ENCODE measurements around the gene BMPR1A. TPM values are rescaled to one million over a fixed set of nuclear protein-coding genes. Genes with fewer than 3 reads are reported as not detected.
A peak's percentile ranks its signal among the peaks of the same experiment; 100 is the strongest.

BMPR1A gene
- total RNA-seq, 1 donor from 2014 or later, result 32.6 TPM

DNA sequence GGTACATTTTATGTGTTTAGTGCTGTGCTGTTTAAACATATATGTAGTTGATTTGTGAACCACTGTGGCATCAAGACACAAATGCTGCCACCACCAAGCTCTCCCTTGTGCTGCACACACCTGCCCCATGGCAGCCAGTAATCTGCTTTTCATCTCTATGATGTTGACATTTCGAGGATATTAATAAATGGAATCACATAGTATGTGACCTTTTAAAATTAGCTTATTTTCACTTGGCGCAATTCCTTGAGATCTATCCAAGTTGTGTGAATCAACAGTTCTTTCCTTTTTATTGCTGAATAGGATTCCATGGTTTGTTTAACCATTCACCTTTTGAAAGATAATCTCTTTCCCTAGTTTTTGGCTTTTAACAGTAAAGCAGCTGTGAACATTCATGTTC is 73.1 kb downstream of the BMPR1A start:
- FAIRE-seq (no peak), DNase-seq (ENCODE audit: low read depth) (no peak)
- Histone ChIP-seq H3K27me3 (ENCODE audit: control insufficient read depth, insufficient read depth, low read length) (no peaks in the 10 kb centered on the region), H3K4me3 (ENCODE audit: low read depth, low read length) (no peak overlapping the region), H3K36me3 (ENCODE audit: control insufficient read depth, insufficient read depth, low read length) (no peaks in the 10 kb centered on the region)
- TF ChIP-seq, protein P1, sequence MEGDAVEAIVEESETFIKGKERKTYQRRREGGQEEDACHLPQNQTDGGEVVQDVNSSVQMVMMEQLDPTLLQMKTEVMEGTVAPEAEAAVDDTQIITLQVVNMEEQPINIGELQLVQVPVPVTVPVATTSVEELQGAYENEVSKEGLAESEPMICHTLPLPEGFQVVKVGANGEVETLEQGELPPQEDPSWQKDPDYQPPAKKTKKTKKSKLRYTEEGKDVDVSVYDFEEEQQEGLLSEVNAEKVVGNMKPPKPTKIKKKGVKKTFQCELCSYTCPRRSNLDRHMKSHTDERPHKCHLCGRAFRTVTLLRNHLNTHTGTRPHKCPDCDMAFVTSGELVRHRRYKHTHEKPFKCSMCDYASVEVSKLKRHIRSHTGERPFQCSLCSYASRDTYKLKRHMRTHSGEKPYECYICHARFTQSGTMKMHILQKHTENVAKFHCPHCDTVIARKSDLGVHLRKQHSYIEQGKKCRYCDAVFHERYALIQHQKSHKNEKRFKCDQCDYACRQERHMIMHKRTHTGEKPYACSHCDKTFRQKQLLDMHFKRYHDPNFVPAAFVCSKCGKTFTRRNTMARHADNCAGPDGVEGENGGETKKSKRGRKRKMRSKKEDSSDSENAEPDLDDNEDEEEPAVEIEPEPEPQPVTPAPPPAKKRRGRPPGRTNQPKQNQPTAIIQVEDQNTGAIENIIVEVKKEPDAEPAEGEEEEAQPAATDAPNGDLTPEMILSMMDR (IDR thresholded peaks at IDR 0.05; ENCODE audit: insufficient read depth, low read length, severe bottlenecking), result no peak

DNA sequence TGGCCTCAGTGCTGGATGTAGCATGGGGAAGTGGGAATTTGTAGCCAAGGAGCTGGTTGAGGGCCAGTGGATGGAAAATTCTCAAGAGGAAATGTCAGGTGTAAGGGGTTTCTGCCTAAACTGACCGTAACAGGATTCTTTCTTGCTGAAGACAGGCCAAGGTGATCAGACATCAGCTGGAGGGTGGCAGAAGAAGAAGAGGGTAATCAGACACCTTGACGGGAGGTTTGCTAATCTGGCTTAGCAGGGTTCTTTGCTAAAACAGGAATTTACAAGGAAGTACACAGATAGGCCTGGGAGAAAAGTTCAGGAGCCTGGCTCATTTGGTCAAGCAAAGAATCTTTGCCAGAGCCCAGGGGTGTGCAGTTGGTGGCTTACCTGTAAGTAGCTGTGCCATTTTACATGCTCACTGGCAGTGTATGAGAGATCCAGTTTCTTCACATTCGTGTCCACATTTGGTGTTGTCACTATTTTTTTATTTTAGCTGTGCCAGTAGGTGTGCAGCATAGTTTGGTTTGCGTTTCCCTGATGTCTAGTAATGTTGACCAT is 73.7 kb downstream of the BMPR1A start:
- TF ChIP-seq, protein P1 (IDR thresholded peaks at IDR 0.05; ENCODE audit: insufficient read depth, low read length, severe bottlenecking), result no peak
- DNase-seq (ENCODE audit: low read depth), result no peak
- no peaks in the 10 kb centered on the region for H3K36me3 ChIP-seq (ENCODE audit: control insufficient read depth, insufficient read depth, low read length)
- H3K4me3 ChIP-seq (ENCODE audit: low read depth, low read length), result no peak overlapping the region
- no peaks in the 10 kb centered on the region for H3K27me3 ChIP-seq (ENCODE audit: control insufficient read depth, insufficient read depth, low read length)
- no peak for FAIRE-seq

DNA sequence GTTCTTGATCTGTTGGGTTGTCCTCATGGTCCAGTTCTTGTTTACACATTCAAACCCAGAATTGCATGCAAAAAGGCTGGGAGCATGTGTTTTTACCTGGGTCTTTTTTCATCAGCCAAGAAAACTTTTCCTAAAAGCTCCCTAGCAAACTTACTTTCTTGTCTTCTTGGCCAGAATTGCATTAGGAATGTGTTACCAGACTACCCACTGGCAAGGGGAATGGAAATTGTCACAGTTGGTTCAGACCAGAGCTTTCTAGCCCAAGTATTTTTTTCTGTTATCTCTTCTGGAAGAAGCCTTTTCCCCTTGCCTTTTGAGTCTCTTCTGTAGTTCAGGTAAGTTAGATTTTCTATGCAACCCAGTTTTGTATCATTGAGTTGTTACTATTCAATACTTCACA is 77.5 kb downstream of the BMPR1A start:
- Histone ChIP-seq H3K4me3 (ENCODE audit: low read depth, low read length) (no peak overlapping the region), H3K36me3 (ENCODE audit: control insufficient read depth, insufficient read depth, low read length) (no peaks in the 10 kb centered on the region), H3K27me3 (ENCODE audit: control insufficient read depth, insufficient read depth, low read length) (no peaks in the 10 kb centered on the region)
- TF ChIP-seq, protein P1 (IDR thresholded peaks at IDR 0.05; ENCODE audit: insufficient read depth, low read length, severe bottlenecking), result no peak
- DNase-seq (ENCODE audit: low read depth) (no peak), FAIRE-seq (no peak)

- Histone ChIP-seq H3K4me3 (ENCODE audit: low read depth, low read length) (no peak overlapping the region), H3K27me3 (ENCODE audit: control insufficient read depth, insufficient read depth, low read length) (no peaks in the 10 kb centered on the region), H3K36me3 (ENCODE audit: control insufficient read depth, insufficient read depth, low read length) (peaks cover 4% of the 10 kb centered on the region)
- TF ChIP-seq, protein P1 (IDR thresholded peaks at IDR 0.05; ENCODE audit: insufficient read depth, low read length, severe bottlenecking), result no peak
- FAIRE-seq (no peak), DNase-seq (ENCODE audit: low read depth) (no peak)
These were observed 79.6 kb downstream of the BMPR1A start for GRCh38 chr10:86836044-86836443.

DNA sequence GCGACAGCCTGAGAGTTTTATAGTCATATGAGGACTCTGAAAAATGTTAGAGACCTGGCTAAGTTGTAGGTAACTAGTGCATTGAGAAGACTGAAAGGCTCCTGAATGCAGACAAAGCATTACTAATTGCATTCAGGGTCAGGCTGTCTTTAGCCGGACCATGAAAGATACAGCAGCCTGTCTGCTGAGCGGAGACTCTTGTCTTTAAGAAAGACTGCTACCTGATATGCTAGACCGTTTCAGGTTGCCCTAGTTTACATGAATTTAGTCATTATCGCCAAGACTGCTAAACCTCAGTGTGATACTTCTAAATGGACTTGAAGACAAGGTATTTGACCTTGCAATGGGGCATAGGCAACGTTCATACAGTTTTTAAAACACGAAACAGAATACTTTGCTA is 81.2 kb downstream of the BMPR1A start:
- H3K27me3 ChIP-seq (ENCODE audit: control insufficient read depth, insufficient read depth, low read length), result no peaks in the 10 kb centered on the region
- TF ChIP-seq, protein P1 (IDR thresholded peaks at IDR 0.05; ENCODE audit: insufficient read depth, low read length, severe bottlenecking), result no peak

DNA sequence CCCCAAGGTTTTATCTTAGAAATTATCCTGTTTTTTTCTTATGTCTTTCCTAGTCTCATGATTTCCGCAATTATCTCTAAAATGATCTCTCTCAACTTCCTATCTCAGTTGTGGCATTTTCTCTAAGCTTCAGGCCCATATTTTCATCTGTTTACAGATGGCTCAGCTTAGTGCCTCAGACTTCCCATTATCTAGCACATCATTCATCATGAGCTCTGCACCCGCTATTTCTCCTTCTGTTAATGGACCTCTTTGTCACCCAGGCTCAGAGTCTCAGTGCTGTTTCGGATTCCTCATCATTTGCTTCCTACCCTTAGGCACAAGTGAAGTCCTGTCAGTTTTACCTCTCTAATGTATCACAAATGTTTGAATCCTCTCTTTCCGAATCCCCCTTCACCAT is 84.1 kb downstream of the BMPR1A start:
- H3K36me3 ChIP-seq (ENCODE audit: control insufficient read depth, insufficient read depth, low read length), result peaks cover 7% of the 10 kb centered on the region
- TF ChIP-seq, protein P1 (IDR thresholded peaks at IDR 0.05; ENCODE audit: insufficient read depth, low read length, severe bottlenecking), result no peak
- no peak for FAIRE-seq

More for the DNA sequence above, 81.2 kb downstream of the BMPR1A start:
- Histone ChIP-seq H3K36me3 (ENCODE audit: control insufficient read depth, insufficient read depth, low read length) (peaks cover 4% of the 10 kb centered on the region), H3K4me3 (ENCODE audit: low read depth, low read length) (no peak overlapping the region)
- DNase-seq (ENCODE audit: low read depth) (no peak), FAIRE-seq (peak; percentile 40)

More for the DNA sequence above, 84.1 kb downstream of the BMPR1A start:
- Histone ChIP-seq H3K4me3 (ENCODE audit: low read depth, low read length) (no peak overlapping the region), H3K27me3 (ENCODE audit: control insufficient read depth, insufficient read depth, low read length) (no peaks in the 10 kb centered on the region)
- no peak for DNase-seq (ENCODE audit: low read depth)
